ENCODE measurements around the gene MIF4GD.
A peak's percentile ranks its signal among the peaks of the same experiment; 100 is the strongest.

The MIF4GD gene

DNA sequence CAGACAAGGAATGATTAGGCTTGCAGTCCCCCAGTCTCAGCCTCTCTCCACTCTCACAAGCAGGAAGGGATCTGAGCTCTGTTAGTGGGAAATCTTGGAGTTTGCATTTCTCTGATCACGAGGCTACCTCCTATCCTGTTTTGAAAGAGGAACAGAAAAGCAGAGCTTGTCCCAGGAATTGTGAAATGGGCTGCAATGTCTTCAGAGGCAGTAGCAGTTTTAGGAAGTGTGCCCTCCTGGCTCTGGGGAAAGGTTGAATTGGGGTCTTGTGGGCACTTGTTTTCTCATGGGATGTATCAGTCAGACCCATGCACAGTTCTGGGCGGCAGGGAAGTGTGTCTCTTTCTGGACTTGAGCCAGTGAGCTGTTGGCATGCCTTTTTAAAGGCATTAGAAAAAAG lies 42.7 kb downstream of the MIF4GD start:
- Histone ChIP-seq H3K4me1 (ENCODE audit: control insufficient read depth, insufficient read depth, low read length) (peaks cover 21% of the 10 kb centered on the region), H3K9me3 (ENCODE audit: control insufficient read depth, low read length) (no peaks in the 10 kb centered on the region), H3K9ac (ENCODE audit: low read length) (peak overlapping the region; percentile 65), H3K27me3 (replicated peaks; ENCODE audit: control insufficient read depth, insufficient read depth, low read length) (no peaks in the 10 kb centered on the region), H3K36me3 (ENCODE audit: control insufficient read depth, insufficient read depth, low read length, severe bottlenecking) (peaks cover 57% of the 10 kb centered on the region), H3K4me3 (ENCODE audit: low read length) (no peak overlapping the region)
- no peak for DNase-seq (ENCODE audit: low read depth)

DNA sequence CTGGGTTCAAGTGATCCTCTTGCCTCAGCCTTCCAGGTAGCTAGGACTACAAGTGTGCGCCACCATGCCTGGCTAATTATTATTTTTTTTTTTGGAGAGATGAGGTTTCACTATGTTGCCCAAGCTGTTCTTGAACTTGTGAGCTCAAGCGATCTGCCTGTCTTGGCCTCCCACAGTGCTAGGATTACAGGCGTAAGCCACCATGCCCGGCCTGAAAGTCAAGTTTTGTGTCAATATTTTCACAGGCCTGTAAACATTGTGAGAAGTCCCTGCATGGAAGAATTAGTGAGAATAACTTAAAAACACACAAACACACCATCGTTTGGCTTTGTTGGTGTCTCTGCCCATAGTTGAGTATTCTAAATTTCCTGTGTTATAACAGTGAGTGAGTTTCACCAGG lies 43.3 kb downstream of the MIF4GD start:
- Histone ChIP-seq H3K9me3 (ENCODE audit: control insufficient read depth, low read length) (no peaks in the 10 kb centered on the region), H3K4me3 (ENCODE audit: low read length) (no peak overlapping the region), H3K36me3 (ENCODE audit: control insufficient read depth, insufficient read depth, low read length, severe bottlenecking) (peaks cover 56% of the 10 kb centered on the region), H3K4me1 (ENCODE audit: control insufficient read depth, insufficient read depth, low read length) (peaks cover 21% of the 10 kb centered on the region), H3K27me3 (replicated peaks; ENCODE audit: control insufficient read depth, insufficient read depth, low read length) (no peaks in the 10 kb centered on the region), H3K9ac (ENCODE audit: low read length) (peak overlapping the region; percentile 62)
- DNase-seq (ENCODE audit: low read depth): no peak

DNA sequence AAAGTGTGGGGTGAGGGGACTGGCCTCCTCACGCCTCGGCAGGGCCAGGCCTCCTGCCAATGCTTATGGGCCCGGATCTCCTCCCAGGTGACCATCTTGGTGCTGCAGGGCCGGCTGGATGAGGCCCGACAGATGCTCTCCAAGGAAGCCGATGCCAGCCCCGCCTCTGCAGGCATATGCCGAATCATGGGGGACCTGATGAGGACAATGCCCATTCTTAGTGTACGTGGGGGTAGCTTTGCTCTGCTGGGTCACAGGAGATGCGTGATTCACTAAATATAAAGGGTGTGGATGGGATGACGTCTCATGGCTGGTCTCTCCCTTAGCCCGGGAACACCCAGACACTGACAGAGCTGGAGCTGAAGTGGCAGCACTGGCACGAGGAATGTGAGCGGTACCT lies 46.0 kb downstream of the MIF4GD start:
- H3K9ac ChIP-seq (ENCODE audit: low read length): no peak overlapping the region
- no peaks in the 10 kb centered on the region for H3K9me3 ChIP-seq (ENCODE audit: control insufficient read depth, low read length)
- peaks cover 46% of the 10 kb centered on the region for H3K36me3 ChIP-seq (ENCODE audit: control insufficient read depth, insufficient read depth, low read length, severe bottlenecking)
- H3K4me1 ChIP-seq (ENCODE audit: control insufficient read depth, insufficient read depth, low read length): peaks cover 21% of the 10 kb centered on the region
- H3K27me3 ChIP-seq (replicated peaks; ENCODE audit: control insufficient read depth, insufficient read depth, low read length): no peaks in the 10 kb centered on the region
- H3K4me3 ChIP-seq (ENCODE audit: low read length): no peak overlapping the region
- DNase-seq (ENCODE audit: low read depth): no peak

DNA sequence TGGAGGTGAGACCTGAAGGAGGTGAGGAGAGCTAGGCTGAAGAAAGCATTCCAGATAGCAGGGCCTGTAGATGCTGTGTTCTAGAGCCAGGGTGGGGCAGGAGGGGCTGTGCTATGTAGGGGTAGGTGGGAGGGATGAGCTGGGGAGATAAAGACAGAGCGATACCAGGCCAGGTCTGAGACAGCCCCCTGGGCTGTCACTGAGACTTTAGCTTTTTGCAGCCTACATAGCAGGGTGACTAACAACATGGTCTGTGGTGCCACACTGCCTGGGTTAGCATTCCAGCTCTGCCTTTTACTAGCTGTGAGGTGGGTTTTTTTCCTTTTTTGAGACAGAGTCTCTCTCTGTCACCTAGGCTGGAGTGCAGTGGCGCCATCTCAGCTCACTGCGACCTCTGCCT lies 51.2 kb downstream of the MIF4GD start:
- Histone ChIP-seq H3K9me3 (ENCODE audit: control insufficient read depth, low read length) (no peaks in the 10 kb centered on the region), H3K4me3 (ENCODE audit: low read length) (no peak overlapping the region), H3K27me3 (replicated peaks; ENCODE audit: control insufficient read depth, insufficient read depth, low read length) (no peaks in the 10 kb centered on the region), H3K9ac (ENCODE audit: low read length) (no peak overlapping the region), H3K36me3 (ENCODE audit: control insufficient read depth, insufficient read depth, low read length, severe bottlenecking) (peaks cover 65% of the 10 kb centered on the region), H3K4me1 (ENCODE audit: control insufficient read depth, insufficient read depth, low read length) (no peaks in the 10 kb centered on the region)
- DNase-seq (ENCODE audit: low read depth): no peak

DNA sequence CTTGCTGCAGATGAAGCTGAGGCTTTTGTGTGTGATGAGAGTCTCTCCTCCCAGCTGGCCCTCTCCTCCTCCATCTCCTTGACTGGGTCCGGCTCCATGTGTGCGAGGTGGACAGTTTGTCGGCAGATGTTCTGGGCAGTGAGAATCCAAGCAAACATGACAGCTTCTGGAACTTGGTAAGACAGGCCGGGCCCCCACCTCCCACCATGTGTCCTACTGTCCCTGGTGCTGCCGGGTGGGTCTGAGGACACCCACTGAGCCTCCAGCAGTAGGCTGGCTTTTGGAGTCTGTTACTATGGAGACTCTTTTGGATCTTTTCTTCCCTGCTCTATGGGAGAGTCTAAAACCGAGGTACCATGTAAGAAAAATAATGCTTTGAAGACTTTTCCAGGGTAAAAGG lies 52.9 kb downstream of the MIF4GD start:
- Histone ChIP-seq H3K4me3 (ENCODE audit: low read length) (no peak overlapping the region), H3K9ac (ENCODE audit: low read length) (no peak overlapping the region), H3K9me3 (ENCODE audit: control insufficient read depth, low read length) (no peaks in the 10 kb centered on the region), H3K27me3 (replicated peaks; ENCODE audit: control insufficient read depth, insufficient read depth, low read length) (no peaks in the 10 kb centered on the region), H3K36me3 (ENCODE audit: control insufficient read depth, insufficient read depth, low read length, severe bottlenecking) (peaks cover 77% of the 10 kb centered on the region), H3K4me1 (ENCODE audit: control insufficient read depth, insufficient read depth, low read length) (no peaks in the 10 kb centered on the region)
- no peak for DNase-seq (ENCODE audit: low read depth)

All from adipocyte (in vitro differentiated cells).